ENCODE results near the gene VMAC.
"Not testable (repeated sequence)": the region's sequence is repeated elsewhere in the genome, so short reads cannot be mapped to it uniquely, and the experiment has no call there.

DNA sequence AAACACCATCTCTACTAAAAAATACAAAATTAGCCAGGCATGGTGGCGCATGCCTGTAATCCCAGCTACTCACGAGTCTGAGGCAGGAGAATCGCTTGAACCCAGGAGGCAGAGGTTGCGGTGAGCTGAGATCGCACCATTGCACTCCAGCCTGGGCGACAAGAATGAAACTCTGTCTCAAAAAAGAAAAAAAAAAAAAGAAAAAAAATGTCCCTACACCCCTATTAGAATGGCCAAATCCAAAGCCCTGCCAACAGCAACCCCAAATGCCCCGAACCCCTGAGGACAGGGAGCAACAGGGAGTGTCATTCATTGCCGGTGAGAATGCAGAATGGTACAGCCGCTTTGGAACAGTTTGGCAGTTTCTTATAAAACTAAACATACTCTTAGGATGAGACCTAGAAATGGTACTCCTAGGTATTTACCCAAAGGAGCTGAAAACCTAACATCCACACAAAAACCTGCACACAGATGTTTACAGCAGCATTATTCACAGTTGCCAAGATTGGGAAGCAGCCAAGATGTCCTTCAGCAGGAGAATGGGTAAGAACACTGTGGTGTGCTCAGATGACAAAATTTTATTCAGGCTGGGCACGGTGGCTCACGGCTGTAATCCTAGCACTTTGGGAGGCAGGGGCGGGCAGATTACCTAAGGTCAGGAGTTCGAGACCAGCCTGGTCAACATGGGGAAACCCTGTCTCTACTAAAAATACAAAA lies 21.4 kb upstream of the VMAC start:
- TF ChIP-seq CTCF (IDR thresholded peaks at IDR 0.05 in 2 of 3, conservative IDR thresholded peaks at IDR 0.05 in 1 of 3; ENCODE audit: insufficient read depth in 2 of 3, low read depth in 1 of 3, low read length in 3 of 3); ZNF518B (CRISPR knock-in tag; IDR thresholded peaks at IDR 0.05); POLR2AphosphoS5 (IDR thresholded peaks at IDR 0.05; ENCODE audit: control insufficient read depth, insufficient read depth, low read depth, low read length); POLR2AphosphoS2 (IDR thresholded peaks at IDR 0.05; ENCODE audit: low read length); SMC3 (conservative IDR thresholded peaks at IDR 0.05; ENCODE audit: insufficient read depth, low read depth, low read length); ZFP36 (IDR thresholded peaks at IDR 0.05; ENCODE audit: low read depth, low read length, partially characterized antibody); DIDO1 (tag; IDR thresholded peaks at IDR 0.05; ENCODE audit: low read depth); MXI1 (IDR thresholded peaks at IDR 0.05; ENCODE audit: low read depth, low read length): not testable (repeated sequence)
